ENCODE results near the gene OR51G1.
"Not testable (repeated sequence)": the region's sequence is repeated elsewhere in the genome, so short reads cannot be mapped to it uniquely, and the experiment has no call there.

The OR51G1 gene, protein sequence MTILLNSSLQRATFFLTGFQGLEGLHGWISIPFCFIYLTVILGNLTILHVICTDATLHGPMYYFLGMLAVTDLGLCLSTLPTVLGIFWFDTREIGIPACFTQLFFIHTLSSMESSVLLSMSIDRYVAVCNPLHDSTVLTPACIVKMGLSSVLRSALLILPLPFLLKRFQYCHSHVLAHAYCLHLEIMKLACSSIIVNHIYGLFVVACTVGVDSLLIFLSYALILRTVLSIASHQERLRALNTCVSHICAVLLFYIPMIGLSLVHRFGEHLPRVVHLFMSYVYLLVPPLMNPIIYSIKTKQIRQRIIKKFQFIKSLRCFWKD

DNA sequence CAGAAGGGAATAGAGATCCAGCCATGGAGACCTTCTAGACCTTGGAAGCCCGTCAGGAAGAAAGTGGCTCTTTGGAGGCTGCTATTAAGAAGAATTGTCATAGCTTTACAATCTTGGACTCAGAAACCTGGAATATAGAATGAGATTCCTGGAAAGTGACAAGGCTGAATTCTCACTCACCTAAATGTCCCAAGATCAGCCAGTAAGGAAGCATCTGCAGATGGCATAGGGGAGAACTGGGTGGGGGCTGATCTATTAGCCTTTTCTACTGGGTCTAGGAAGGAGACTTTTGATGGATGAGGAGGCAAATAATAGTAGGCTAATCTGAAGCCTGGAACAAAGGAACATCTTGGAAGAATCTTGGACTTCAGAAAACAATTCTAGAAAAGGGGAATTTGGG, at the start of gene OR51G1:
OR51G1 (minus strand) TSS at position 101 of the 400 bp plus-strand sequence; CDS start at position 101, 0 bp downstream.
- no peak for DNase-seq

DNA sequence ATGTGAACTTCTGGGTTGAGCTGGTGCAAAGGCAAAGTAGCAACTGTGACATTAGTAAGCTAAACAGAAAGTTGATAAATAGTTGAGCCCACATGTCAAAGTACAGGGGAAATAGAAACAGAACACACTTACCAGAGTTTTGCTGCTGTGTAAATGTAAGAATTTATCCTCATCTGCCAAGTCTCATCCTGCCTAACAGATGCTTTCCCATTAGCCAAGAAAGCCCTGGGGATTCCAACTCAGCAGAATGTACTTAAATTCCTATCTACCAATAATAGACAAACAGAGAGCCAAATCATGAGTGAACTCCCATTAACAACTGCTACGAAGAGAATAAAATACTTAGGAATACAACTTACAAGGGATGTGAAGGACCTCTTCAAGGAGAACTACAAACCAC, 38.7 kb upstream of the OR51G1 start:
- no peak for DNase-seq

DNA sequence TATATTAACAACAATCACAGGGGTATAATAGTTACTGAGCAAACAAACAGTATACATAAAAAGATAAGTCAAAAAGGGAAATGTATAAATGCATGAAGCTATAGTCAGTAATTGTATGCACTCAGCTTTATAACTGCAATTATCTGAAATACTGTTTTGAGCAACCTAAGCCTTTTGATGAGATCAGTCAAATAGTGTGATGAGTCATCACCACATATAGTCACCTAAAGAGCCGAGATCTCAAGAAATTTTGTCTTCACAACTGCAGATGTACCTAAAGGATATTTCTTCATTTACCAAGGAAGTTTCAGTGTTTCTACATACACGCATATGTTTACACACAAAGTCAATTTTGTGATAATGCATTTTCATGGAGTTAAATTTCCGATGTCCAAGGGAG, 36.7 kb upstream of the OR51G1 start:
- DNase-seq = peak; percentile 2

DNA sequence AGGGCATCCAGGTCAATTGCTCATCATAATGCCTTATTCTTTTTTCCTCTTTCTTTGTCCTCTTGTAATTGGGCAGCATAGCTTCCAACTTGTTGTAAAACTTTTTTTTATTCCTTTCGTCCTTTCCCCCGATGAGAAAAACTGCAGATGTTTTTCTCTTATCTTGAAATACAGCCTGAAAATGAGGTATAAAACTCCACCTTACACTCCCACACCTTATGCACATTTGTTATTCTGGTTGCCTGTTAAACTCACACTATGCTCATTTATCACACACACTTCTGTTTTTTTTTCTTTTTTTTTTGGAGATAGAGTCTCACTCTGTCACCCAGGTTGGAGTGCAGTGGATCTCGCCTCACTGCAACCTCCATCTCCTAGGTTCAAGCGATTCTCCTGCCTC, 33.3 kb upstream of the OR51G1 start:
- no peak for DNase-seq

DNA sequence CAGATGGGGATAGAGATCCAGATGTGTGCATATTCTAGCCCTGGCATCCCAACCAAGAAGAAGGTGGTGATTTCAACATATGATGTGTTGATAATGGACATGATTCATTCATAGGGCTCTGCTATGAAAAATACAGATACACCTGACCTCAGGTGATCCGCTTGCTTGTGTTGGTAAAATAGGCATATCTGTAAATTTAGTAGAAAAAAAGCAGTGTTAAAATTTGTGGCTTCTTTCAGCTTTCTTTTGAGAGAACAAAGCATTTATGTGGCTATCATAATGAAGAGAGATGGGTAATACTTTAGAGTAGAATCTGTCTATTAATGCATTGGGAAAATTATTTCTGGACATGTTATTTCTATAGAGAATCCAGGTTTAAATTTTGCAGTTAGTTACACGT, 31.5 kb upstream of the OR51G1 start, which contains the start of gene OR51A2:
OR51A2 (minus strand) TSS at position 101 of the 400 bp plus-strand sequence; CDS start at position 101, 0 bp downstream.
- not testable (repeated sequence) for DNase-seq

DNA sequence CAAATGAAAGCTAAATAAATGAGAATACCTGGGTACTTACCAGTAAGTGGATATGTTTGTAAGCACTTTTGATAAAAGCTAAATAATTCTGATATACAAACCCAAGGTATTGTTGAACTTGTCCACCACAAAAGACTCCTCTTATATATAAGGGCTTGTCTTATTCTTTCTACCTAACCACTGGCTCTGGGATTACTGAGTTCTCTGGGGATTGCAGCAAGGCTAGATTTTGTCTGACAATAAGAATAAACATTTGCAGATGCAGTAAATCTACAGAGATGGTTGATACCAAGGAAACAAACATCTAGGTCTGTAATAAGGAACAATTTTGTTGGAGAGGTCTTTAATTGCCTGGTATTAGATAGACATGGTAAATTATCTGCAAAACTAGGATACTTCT, 23.4 kb upstream of the OR51G1 start, which contains the start of gene OR51A4:
OR51A4 (minus strand) TSS at position 101 of the 400 bp plus-strand sequence. CDS start 505 bp downstream, outside the sequence.
- DNase-seq = no peak

DNA sequence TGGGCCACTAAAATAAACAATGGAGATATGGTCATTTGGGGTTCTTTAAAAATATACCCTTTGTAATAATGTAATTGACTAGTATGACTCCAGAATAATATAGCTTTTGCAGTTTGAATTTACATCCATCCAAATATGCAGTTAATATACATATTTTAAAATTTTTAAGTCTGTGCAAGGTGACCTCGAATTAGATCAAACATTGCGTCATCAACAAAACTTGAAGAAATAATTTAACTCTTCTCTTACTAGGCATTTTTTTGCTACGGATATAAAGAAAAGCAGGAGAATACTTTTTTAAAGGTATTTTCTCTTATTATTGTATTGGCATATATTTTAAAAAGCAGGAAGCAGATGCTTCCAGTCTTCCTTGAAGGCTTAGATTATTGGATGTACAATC, 12.6 kb upstream of the OR51G1 start:
- no peak for DNase-seq

DNA sequence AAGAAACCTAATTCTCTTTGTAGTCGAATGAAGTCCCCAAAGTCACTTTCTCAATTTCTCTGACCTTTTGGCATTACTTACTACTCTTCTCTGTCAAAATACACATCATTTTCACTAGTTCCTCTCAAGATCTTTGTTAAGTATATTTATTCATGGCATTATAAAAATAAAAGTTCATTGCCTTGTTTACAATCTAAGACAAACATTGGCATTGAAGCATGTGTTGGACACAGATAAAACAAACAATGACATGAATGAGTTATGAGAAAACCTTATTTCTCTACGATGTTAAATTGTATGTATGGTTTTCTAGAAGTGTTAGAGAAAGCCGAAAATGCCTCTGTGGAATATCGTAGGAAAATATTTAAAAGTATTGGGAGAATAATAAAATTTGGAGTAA, 8.6 kb upstream of the OR51G1 start:
- no peak for DNase-seq

DNA sequence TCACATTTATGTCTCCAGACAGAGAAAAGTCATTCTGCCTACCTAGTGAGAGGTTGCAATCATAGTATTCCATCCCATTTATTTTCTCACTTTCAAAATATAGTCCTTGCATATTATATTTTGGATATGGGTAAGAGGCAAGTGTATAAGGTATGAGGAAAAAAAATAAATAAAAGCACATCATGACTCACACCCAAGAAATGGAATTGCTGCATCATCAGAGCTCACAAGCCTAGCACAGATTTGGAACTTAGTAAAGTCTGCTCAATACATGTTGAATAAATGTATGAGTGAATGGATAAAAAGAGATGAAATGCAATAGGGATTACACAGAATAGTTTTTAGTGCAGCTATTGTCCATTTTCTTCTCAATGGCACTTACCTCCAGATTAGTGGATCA, 2.5 kb upstream of the OR51G1 start:
- no peak for DNase-seq

DNA sequence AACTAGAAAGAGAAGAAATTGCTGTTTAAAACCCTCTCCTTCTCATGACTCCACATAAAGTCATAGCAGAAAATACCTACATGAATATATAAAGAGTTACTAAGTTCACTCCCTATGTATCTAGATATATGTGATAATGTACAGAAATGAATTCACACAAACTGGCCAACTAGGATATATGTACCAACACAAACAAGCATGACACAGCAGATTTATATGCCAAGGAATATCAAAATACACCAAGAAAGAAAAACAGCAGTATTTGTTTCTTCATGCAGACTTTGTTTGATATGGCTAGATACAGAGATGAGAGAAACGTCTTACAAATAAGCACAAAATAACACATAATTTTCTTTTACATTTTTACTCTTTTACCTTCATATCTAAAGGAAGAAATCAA, 1.8 kb downstream of the OR51G1 start:
- no peak for DNase-seq

DNA sequence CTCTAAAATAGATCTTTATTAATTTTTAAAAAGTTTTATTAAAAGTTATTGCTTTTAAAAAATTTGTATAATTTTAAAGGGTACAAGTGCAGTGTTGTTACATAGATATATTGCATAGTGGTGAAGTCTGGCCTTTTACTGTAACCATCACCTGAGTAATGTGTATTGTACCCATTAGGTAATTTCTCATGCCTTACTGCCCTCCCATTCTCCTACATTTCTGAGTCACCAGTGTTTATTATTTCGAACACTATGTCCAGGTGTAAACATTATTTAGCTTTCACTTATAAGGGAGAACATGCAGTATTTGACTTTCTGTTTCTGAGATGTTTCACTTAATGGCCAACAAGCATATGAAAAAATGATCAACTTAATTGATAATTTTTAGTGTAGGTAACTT, 2.3 kb downstream of the OR51G1 start:
- no peak for DNase-seq

DNA sequence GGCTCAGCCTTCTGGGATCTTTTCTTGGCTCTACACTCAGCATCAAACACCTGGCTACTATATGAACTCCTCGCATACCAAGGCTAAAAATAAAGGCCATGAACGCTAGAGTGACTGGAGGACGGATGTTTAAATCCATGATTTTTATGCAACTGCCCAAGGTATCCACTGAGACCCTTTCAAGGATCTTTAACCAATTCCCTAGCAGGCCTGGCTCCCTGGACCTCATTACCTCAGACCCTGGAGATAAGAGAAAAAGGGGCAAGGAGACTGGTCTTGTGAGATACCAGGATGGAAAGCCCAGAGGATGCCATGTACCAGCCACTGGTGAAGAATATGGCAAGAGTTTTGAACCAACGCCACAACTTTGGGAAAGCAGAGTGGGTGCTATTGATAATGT, 4.9 kb downstream of the OR51G1 start, which contains the start of gene OR51G2:
OR51G2 (minus strand) TSS at position 101 of the 400 bp plus-strand sequence. CDS start 3,687 bp downstream, outside the sequence.
- no peak for DNase-seq

DNA sequence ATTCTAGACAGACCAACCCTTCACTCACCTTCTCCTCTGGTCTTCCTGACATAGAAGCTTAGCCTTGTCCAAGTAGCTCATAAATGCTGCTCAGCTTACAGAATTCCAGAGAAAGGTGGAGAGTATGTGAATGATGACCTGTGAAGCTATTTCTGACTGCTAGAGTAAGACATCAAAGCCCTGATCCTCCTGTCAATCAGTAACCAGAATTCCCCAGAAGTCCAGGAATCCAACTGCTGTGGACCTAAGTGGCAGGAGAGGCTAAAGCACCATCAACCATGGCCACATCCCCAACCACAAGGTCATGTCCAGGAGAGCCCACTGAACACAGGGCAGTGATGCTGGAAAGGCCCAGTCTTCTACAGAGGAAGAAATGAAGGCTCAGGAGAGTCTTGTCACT, 7.6 kb downstream of the OR51G1 start:
- no peak for DNase-seq

DNA sequence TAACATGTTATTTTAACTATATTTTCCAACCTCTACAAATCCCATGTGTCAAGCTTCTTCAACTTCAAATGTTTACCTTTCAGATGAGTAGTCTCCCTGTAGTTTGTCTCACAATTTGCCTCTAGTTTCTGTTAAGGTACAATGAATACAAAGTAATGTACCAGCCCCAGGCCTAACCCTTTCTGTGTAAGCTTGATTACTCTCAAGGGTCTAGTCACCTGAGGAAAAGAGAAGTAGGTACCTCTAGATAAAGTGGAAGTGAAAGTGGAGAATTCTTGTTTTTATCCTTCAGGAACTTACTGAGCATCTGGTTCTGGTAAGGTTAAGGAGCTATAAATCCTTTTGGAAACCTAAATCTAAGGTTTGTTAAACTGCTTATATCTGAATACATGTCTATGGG, 20.7 kb downstream of the OR51G1 start, which contains the start of gene OR51A7:
OR51A7 (plus strand) TSS at position 300 of the 400 bp plus-strand sequence. CDS start 3,587 bp downstream, outside the sequence.
- no peak for DNase-seq

DNA sequence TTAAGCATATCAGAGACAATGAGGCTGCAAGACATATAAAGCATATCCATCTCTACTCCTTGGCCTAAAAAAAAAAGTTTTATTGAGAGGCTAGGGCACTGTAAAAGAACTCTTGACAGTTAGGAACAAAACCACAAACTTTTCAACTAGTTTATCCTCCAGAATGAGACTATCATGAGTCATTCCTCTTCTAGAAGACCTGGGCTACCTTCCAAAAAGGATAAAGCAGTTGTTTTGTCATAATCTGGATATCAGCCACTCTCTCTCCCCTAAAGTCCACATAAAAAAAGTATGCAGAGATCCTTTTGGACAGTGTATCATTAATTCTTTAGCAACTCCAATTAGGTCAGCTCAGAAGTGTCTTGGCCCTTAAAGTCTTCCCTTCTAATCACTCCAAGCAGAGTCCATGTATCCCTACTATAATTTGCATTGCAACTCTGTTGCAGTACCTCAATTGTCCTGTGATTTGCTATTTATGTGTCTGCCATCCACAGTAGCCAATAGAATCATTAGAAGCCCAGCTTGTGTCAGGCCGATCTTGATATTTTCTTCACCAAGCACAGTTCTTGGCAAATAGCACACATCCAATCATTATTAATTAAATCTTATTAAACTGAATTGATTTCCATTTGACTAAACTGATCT, 32.0 kb downstream of the OR51G1 start:
- no peak for DNase-seq

DNA sequence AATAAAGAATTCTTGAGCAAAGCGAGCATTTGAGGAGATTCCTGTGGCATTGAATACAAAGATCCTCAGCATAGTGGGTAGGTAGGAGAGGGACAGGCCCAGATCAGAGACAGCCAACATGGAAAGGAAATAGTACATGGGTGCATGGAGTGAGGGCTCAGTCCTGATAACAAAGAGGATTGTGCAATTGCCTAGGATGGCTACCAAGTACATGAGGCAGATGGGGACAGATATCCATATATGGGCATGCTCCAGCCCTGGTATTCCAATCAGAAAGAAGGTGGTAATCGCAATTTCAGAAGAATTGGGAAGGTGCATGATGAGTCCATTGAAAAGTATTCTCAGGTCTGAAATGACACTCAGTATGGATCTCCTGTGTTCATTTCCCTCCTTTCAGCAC, 33.9 kb downstream of the OR51G1 start:
- no peak for DNase-seq

DNA sequence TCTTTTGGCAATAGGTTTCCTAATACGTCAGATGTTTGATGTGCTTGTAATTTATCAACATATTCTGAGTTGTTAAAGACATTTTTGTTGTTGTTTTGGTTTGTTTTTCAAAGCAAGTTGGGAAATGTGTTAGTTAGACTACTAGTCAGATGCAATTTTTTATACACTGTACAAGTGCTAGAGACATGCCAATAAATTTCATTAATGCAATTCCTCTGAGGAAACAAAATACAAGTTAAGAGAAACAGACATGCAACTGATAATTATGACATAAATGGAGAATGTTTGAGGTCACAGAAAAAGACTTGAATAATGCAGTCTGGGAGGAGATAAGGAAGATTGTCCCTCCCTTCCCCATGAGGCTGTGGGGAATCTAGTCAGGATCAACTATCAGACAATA, 36.5 kb downstream of the OR51G1 start:
- DNase-seq = no peak

DNA sequence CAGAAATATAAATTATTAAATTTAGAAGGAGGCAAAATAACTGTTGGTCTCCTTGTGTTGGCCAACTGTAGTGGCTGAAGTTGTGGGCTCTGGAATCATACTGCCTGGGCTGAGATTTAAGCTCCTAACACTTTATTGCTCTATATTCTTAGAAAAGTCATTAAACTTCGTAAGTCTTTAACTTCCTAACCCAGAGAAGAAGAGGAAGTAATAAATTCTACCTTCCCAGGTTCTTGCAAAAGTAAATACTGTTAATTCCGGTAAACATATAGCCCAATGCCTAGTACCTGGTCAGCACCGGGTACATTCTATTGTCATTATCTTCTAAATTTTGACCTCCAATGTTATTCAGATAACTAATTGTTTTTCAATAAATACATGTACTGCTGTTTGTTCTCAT, 38.0 kb downstream of the OR51G1 start:
- DNase-seq = no peak

DNA sequence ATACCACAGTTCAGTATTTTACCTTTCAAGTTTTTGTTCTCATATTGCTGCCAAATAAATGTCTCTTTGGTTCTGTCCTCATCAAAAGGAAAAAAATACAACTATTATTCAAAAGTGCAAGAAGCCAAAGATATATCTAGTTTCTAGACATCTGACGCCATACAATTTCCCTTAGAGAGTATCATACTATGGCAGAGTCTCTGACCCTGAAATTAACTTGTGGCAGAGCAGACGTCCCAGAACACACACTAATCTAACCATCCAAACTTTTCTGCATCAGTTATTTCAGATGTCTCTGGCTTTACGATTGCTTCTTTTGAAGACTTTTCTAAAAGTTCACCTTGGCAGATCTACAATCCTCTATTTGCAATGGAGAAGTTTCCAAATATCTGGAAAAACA, 39.8 kb downstream of the OR51G1 start:
- no peak for DNase-seq

DNA sequence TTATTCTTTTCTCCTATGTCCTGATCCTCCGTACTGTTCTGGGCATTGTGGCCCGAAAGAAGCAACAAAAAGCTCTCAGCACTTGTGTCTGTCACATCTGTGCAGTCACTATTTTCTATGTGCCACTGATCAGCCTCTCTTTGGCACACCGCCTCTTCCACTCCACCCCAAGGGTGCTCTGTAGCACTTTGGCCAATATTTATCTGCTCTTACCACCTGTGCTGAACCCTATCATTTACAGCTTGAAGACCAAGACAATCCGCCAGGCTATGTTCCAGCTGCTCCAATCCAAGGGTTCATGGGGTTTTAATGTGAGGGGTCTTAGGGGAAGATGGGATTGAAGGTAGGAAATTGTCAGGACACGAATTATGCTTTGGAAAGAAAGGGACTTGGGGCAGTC, 41.6 kb downstream of the OR51G1 start:
- no peak for DNase-seq

DNA sequence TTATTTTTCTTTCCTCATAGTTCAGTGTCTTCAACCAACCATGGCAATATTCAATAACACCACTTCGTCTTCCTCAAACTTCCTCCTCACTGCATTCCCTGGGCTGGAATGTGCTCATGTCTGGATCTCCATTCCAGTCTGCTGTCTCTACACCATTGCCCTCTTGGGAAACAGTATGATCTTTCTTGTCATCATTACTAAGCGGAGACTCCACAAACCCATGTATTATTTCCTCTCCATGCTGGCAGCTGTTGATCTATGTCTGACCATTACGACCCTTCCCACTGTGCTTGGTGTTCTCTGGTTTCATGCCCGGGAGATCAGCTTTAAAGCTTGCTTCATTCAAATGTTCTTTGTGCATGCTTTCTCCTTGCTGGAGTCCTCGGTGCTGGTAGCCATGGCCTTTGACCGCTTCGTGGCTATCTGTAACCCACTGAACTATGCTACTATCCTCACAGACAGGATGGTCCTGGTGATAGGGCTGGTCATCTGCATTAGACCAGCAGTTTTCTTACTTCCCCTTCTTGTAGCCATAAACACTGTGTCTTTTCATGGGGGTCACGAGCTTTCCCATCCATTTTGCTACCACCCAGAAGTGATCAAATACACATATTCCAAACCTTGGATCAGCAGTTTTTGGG, 42.2 kb downstream of the OR51G1 start, which contains the start of gene OR51T1:
OR51T1 (plus strand) TSS at position 41 of the 641 bp plus-strand sequence; CDS start at position 41, 0 bp downstream.
- no peak for DNase-seq

DNA sequence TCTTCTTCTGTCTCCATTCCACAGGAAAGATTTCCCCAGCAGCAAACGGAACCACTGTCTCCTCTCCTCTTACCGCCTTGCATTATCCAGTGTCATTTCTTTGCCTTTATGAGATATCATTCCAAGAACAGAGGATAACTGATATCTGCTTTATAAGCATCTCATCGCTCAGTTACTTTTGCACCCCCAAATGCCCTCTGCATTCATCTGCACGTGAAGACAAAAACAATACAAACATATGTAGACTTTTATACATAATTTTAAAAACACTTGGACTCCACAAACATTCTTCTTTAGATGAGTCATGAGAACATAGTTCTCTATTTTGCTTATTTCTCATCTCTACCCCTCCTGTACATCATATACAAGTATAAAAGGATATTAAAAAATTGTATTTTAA, 43.0 kb downstream of the OR51G1 start:
- no peak for DNase-seq
